Measurements from ENCODE around the gene UBQLN2.

GRCh38 chrX:56615282-56615681 is 51.9 kb downstream of the UBQLN2 start:
- TF ChIP-seq POLR2A (IDR thresholded peaks at IDR 0.05; ENCODE audit: low read length) (no peak), GATA1 (IDR thresholded peaks at IDR 0.05; ENCODE audit: low read depth, low read length) (no peak)

All from erythroblast (primary cell).